HL-60 (cell line): ENCODE results near the gene ADAMTS4.

Source experiments
- DNase-seq, 2 experiments: peaks; one replicate each; pipeline ENCODE4 v3.0.0-alpha.2; 2010 to 2020; ENCODE audit warnings: low read depth in 1 of 2, low spot score in 1 of 2
- H3K27ac ChIP-seq: fragments of 250-450 bp; sonication (Bioruptor Pico); replicated peaks from 2 replicates; pipeline ENCODE4 v1.5.1; 2020; ENCODE audit warnings: mild to moderate bottlenecking, moderate library complexity
- H3K27me3 ChIP-seq: fragments of 250-450 bp; sonication (Bioruptor Pico); 2 replicates; pipeline ENCODE4 v1.5.1; 2021; ENCODE audit warnings: mild to moderate bottlenecking, moderate library complexity; ENCODE audit not compliant: insufficient read depth, poor library complexity, severe bottlenecking
- H3K4me3 ChIP-seq: replicated peaks from 2 replicates; pipeline ENCODE4 v1.5.1; 2011; ENCODE audit warnings: mild to moderate bottlenecking, control low read depth, low read length; ENCODE audit not compliant: insufficient read depth
- GABPA ChIP-seq: IDR thresholded peaks from 2 replicates; pipeline ENCODE4 v1.6.1; 2012; ENCODE audit warnings: low read depth
- POLR2AphosphoS5 ChIP-seq: IDR thresholded peaks from 2 replicates; pipeline ENCODE4 v1.6.1; 2012; ENCODE audit warnings: low read depth
- SPI1 ChIP-seq: IDR thresholded peaks from 2 replicates; pipeline ENCODE4 v1.6.1; 2012; ENCODE audit warnings: low read depth, mild to moderate bottlenecking, borderline replicate concordance
- microRNA-seq: library from miRNA; unstranded; fragments of <30 nt; microRNA quantifications from one replicate; pipeline ENCODE4, GENCODE V29; 2018
- TF ChIP-seq, protein P1 (sequence below): IDR thresholded peaks from one replicate; pipeline ENCODE4 v1.5.1; 2011; ENCODE audit warnings: low read length, control low read depth, inconsistent platforms; ENCODE audit not compliant: insufficient read depth
- TF ChIP-seq, protein P2 (sequence below): IDR thresholded peaks from 2 replicates; pipeline ENCODE4 v1.6.1; 2012; ENCODE audit warnings: low read depth; ENCODE audit not compliant: insufficient replicate concordance

The ADAMTS4 gene

DNA sequence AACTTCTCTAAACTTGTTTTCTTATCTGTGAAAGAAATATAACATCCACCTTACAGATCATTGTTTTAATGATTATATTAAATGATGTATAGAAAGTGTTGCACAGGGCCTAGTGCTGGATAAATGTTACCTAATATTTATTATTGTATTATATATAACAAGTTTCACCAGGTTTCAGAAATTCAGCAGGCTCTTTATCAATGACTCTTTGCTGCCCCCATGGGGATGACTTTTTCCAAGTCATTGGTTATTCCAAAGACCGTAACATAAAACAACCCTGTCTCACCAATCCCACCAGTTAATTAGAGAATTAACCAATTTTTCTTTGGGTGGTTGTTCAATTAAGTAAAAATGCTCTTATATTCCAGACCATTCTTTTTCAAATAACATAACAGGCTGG lies 59.1 kb downstream of the ADAMTS4 start:
- H3K4me3 ChIP-seq: no peak overlapping the region
- TF ChIP-seq, protein P1, sequence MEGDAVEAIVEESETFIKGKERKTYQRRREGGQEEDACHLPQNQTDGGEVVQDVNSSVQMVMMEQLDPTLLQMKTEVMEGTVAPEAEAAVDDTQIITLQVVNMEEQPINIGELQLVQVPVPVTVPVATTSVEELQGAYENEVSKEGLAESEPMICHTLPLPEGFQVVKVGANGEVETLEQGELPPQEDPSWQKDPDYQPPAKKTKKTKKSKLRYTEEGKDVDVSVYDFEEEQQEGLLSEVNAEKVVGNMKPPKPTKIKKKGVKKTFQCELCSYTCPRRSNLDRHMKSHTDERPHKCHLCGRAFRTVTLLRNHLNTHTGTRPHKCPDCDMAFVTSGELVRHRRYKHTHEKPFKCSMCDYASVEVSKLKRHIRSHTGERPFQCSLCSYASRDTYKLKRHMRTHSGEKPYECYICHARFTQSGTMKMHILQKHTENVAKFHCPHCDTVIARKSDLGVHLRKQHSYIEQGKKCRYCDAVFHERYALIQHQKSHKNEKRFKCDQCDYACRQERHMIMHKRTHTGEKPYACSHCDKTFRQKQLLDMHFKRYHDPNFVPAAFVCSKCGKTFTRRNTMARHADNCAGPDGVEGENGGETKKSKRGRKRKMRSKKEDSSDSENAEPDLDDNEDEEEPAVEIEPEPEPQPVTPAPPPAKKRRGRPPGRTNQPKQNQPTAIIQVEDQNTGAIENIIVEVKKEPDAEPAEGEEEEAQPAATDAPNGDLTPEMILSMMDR: peak; percentile 18
- TF ChIP-seq POLR2AphosphoS5: no peak
- DNase-seq: peak in 1 of 2 experiments; percentile 66
- H3K27me3 ChIP-seq: no peaks in the 10 kb centered on the region
- no peak overlapping the region for H3K27ac ChIP-seq

- H3K27me3 ChIP-seq: no peaks in the 10 kb centered on the region
- DNase-seq: no peak
- peak overlapping the region; percentile 36 for H3K27ac ChIP-seq
- TF ChIP-seq, protein P1: no peak
- TF ChIP-seq, protein P2, sequence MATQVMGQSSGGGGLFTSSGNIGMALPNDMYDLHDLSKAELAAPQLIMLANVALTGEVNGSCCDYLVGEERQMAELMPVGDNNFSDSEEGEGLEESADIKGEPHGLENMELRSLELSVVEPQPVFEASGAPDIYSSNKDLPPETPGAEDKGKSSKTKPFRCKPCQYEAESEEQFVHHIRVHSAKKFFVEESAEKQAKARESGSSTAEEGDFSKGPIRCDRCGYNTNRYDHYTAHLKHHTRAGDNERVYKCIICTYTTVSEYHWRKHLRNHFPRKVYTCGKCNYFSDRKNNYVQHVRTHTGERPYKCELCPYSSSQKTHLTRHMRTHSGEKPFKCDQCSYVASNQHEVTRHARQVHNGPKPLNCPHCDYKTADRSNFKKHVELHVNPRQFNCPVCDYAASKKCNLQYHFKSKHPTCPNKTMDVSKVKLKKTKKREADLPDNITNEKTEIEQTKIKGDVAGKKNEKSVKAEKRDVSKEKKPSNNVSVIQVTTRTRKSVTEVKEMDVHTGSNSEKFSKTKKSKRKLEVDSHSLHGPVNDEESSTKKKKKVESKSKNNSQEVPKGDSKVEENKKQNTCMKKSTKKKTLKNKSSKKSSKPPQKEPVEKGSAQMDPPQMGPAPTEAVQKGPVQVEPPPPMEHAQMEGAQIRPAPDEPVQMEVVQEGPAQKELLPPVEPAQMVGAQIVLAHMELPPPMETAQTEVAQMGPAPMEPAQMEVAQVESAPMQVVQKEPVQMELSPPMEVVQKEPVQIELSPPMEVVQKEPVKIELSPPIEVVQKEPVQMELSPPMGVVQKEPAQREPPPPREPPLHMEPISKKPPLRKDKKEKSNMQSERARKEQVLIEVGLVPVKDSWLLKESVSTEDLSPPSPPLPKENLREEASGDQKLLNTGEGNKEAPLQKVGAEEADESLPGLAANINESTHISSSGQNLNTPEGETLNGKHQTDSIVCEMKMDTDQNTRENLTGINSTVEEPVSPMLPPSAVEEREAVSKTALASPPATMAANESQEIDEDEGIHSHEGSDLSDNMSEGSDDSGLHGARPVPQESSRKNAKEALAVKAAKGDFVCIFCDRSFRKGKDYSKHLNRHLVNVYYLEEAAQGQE: no peak
- TF ChIP-seq SPI1 (peak; percentile 46; the same call in 1 of the 2 replicates), POLR2AphosphoS5 (no peak), GABPA (no peak)
- H3K4me3 ChIP-seq: no peak overlapping the region
These were observed 60.4 kb downstream of the ADAMTS4 start for GRCh38 chr1:161138431-161138830.

GRCh38 chr1:161137881-161138280 lies 61.0 kb downstream of the ADAMTS4 start:
- H3K27ac ChIP-seq: peak overlapping the region; percentile 36; the same call in 1 of the 2 replicates
- no peak for TF ChIP-seq GABPA
- TF ChIP-seq, protein P1: no peak
- no peak for TF ChIP-seq POLR2AphosphoS5
- TF ChIP-seq, protein P2: no peak
- TF ChIP-seq SPI1: no peak
- DNase-seq: no peak

More at GRCh38 chr1:161137881-161138280, 61.0 kb downstream of the ADAMTS4 start:
- Histone ChIP-seq H3K27me3 (no peaks in the 10 kb centered on the region), H3K4me3 (no peak overlapping the region)

Small RNA genes within 50 kb of the gene (microRNA-seq; reads per million reads assigned to microRNA genes)
- 0.90 reads per million for gene MIR5187
